HepG2 (cell line): ENCODE data around the gene SIDT1. TPM values are rescaled to one million over a fixed set of nuclear protein-coding genes. Genes with fewer than 3 reads are reported as not detected.
A peak's percentile ranks its signal among the peaks of the same experiment; 100 is the strongest.

Experiments
- ATF4 ChIP-seq, 2 experiments: fragments of 450-650 bp in 1 of 2; sonication (generic) in 1 of 2; formaldehyde crosslinking; IDR thresholded peaks; 2 replicates each; pipeline versions ENCODE4 v1.5.0 to v1.8.0; 2020 to 2022; ENCODE audit warnings: mild to moderate bottlenecking in 1 of 2, missing genetic modification reagents in 1 of 2
- HNF4G ChIP-seq, 2 experiments: sonication (generic) in 1 of 2; formaldehyde crosslinking in 1 of 2; IDR thresholded peaks; 2 replicates each; pipeline versions ENCODE4 v1.4.0 to v1.6.1; 2011 to 2020; ENCODE audit warnings: borderline replicate concordance in 2 of 2, low read depth in 2 of 2, mild to moderate bottlenecking in 2 of 2, low read length in 1 of 2, missing genetic modification reagents in 1 of 2, moderate library complexity in 1 of 2
- NFIB ChIP-seq: sonication (generic); formaldehyde crosslinking; IDR thresholded peaks from 2 replicates; pipeline ENCODE4 v1.9.0; 2021; ENCODE audit warnings: missing genetic modification reagents, mild to moderate bottlenecking, borderline replicate concordance
- REL ChIP-seq: sonication (generic); formaldehyde crosslinking; conservative IDR thresholded peaks from 2 replicates; pipeline ENCODE4 v1.8.0; 2022; ENCODE audit warnings: mild to moderate bottlenecking, missing genetic modification reagents, moderate library complexity
- RELA ChIP-seq: sonication (generic); formaldehyde crosslinking; IDR thresholded peaks from 2 replicates; pipeline ENCODE4 v1.4.0; 2020; ENCODE audit warnings: missing genetic modification reagents
- SIX4 ChIP-seq: sonication (generic); formaldehyde crosslinking; IDR thresholded peaks from 2 replicates; pipeline ENCODE4 v1.4.0; 2020; ENCODE audit warnings: missing genetic modification reagents
- SRSF9 ChIP-seq: fragments of 200-400 bp; formaldehyde crosslinking; IDR thresholded peaks from 2 replicates; pipeline ENCODE4 v1.6.1; 2018; ENCODE audit warnings: borderline replicate concordance, mild to moderate bottlenecking, low read depth, low read length; ENCODE audit not compliant: insufficient read depth, poor library complexity, severe bottlenecking
- TEAD3 ChIP-seq: optimal IDR thresholded peaks from 2 replicates; pipeline ENCODE3; 2016; ENCODE audit warnings: borderline replicate concordance
- ZBTB21 ChIP-seq: sonication (generic); formaldehyde crosslinking; IDR thresholded peaks from 2 replicates; pipeline ENCODE4 v1.4.0; 2020; ENCODE audit warnings: missing genetic modification reagents
- ZNF124 ChIP-seq: sonication (generic); formaldehyde crosslinking; IDR thresholded peaks from 2 replicates; pipeline ENCODE4 v1.4.0; 2020; ENCODE audit warnings: missing genetic modification reagents
- ZNF230 ChIP-seq: sonication (generic); formaldehyde crosslinking; IDR thresholded peaks from 2 replicates; pipeline ENCODE4 v1.4.0; 2020; ENCODE audit warnings: mild to moderate bottlenecking, missing genetic modification reagents
- ZNF7 ChIP-seq: IDR thresholded peaks from 2 replicates; pipeline ENCODE4 v1.6.1; 2016; ENCODE audit warnings: missing biosample characterization, missing genetic modification reagents
- ZNF883 ChIP-seq: sonication (generic); formaldehyde crosslinking; IDR thresholded peaks from 2 replicates; pipeline ENCODE4 v1.5.1; 2020; ENCODE audit warnings: mild to moderate bottlenecking, missing genetic modification reagents; ENCODE audit errors: not compliant biosample characterization
- ZSCAN31 ChIP-seq: sonication (generic); formaldehyde crosslinking; IDR thresholded peaks from 2 replicates; pipeline ENCODE4 v1.5.0; 2020; ENCODE audit warnings: low read depth, mild to moderate bottlenecking, missing genetic modification reagents
- polyA plus RNA-seq, 8 experiments: library from polyadenylated mRNA; depleted of rRNA in 3 of 8; stranded (reverse) in 7 of 8; unstranded in 1 of 8; fragments of >200 nt; fragmentation: Illumina TruSeq in 4 of 8; extraction: Trizol in 4 of 8; gene quantifications; 2 replicates each; pipeline versions ENCODE4 v1.2.1 to v1.2.3, GENCODE V29; 2011 to 2016; ENCODE audit warnings: low read depth in 4 of 8, missing spikeins in 1 of 8, mixed read lengths in 1 of 8; ENCODE audit not compliant: insufficient read depth in 1 of 8
- total RNA-seq, 5 experiments: library from RNA; depleted of rRNA; stranded (reverse); fragments of >200 nt; fragmentation: Illumina TruSeq; extraction: Trizol; gene quantifications; 2 replicates each; pipeline ENCODE4 v1.2.3, GENCODE V29; 2016; ENCODE audit warnings: low read depth in 1 of 5
- TF ChIP-seq, protein P1 (sequence below): sonication (generic); formaldehyde crosslinking; conservative IDR thresholded peaks from 2 replicates; pipeline ENCODE4 v1.8.0; 2022; ENCODE audit warnings: missing genetic modification reagents
- TF ChIP-seq, protein P2 (sequence below): sonication (generic); formaldehyde crosslinking; IDR thresholded peaks from 2 replicates; pipeline ENCODE4 v1.4.0; 2020; ENCODE audit warnings: missing genetic modification reagents, borderline replicate concordance

The SIDT1 gene
- total and polyA plus RNA-seq, 2 of the 13 experiments (the other 11 are each of a cell fraction or from before 2014, with no cell fraction given), result 0.07 TPM

GRCh38 chr3:113555138-113555537 is 22.8 kb downstream of the SIDT1 start (continued):
- TF ChIP-seq, protein P1, sequence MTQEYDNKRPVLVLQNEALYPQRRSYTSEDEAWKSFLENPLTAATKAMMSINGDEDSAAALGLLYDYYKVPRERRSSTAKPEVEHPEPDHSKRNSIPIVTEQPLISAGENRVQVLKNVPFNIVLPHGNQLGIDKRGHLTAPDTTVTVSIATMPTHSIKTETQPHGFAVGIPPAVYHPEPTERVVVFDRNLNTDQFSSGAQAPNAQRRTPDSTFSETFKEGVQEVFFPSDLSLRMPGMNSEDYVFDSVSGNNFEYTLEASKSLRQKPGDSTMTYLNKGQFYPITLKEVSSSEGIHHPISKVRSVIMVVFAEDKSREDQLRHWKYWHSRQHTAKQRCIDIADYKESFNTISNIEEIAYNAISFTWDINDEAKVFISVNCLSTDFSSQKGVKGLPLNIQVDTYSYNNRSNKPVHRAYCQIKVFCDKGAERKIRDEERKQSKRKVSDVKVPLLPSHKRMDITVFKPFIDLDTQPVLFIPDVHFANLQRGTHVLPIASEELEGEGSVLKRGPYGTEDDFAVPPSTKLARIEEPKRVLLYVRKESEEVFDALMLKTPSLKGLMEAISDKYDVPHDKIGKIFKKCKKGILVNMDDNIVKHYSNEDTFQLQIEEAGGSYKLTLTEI (CRISPR knock-in tag), result no peak
- TF ChIP-seq HNF4G (IDR thresholded peaks at IDR 0.05; ENCODE audit: borderline replicate concordance, low read depth, low read length) (peak; percentile 64), HNF4G (CRISPR knock-in tag; IDR thresholded peaks at IDR 0.05; ENCODE audit: borderline replicate concordance, low read depth) (no peak), ZBTB21 (peak; percentile 93), REL (no peak), RELA (CRISPR knock-in tag) (no peak), ZNF883 (no peak), TEAD3 (CRISPR knock-in tag) (peak; percentile 70), SIX4 (CRISPR knock-in tag) (no peak), NFIB (CRISPR knock-in tag) (no peak), ZNF124 (CRISPR knock-in tag) (no peak), ZNF7 (CRISPR knock-in tag) (no peak), SRSF9 (no peak), ATF4 (CRISPR knock-in tag; IDR thresholded peaks at IDR 0.05) (peak in 1 of 2 experiments; percentile 67; a peak in 2 of 4 replicates), ZNF230 (CRISPR knock-in tag) (no peak), ZSCAN31 (CRISPR knock-in tag) (no peak)
- TF ChIP-seq, protein P2, sequence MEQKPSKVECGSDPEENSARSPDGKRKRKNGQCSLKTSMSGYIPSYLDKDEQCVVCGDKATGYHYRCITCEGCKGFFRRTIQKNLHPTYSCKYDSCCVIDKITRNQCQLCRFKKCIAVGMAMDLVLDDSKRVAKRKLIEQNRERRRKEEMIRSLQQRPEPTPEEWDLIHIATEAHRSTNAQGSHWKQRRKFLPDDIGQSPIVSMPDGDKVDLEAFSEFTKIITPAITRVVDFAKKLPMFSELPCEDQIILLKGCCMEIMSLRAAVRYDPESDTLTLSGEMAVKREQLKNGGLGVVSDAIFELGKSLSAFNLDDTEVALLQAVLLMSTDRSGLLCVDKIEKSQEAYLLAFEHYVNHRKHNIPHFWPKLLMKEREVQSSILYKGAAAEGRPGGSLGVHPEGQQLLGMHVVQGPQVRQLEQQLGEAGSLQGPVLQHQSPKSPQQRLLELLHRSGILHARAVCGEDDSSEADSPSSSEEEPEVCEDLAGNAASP (CRISPR knock-in tag), result no peak
